AG09319 (cell line): ENCODE data around the gene UPF1.

Experiments used
- DNase-seq: peaks from one replicate; pipeline ENCODE4 v3.0.0-alpha.2; 2010; ENCODE audit warnings: low read depth; ENCODE audit errors: extremely low read depth
- TF ChIP-seq, protein P1 (sequence below): IDR thresholded peaks from 2 replicates; pipeline ENCODE4 v1.5.1; 2011; ENCODE audit warnings: low read depth, mild to moderate bottlenecking, inconsistent platforms, low read length, moderate library complexity

The UPF1 gene

DNA sequence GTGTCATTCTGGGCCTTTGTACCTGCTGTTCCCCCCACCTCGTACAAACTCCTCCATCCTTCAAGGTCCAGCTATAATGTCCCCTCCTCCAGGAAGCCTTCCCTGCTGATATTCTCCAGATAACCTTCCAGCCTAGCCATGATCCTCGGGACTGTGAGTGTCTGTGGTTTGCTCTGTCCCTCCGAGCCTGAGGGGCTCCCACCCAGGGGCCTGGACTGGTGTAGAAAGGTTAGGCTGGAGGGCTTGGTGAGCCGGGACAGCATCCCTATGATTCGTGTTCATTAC is 37.8 kb upstream of the UPF1 start:
- TF ChIP-seq, protein P1, sequence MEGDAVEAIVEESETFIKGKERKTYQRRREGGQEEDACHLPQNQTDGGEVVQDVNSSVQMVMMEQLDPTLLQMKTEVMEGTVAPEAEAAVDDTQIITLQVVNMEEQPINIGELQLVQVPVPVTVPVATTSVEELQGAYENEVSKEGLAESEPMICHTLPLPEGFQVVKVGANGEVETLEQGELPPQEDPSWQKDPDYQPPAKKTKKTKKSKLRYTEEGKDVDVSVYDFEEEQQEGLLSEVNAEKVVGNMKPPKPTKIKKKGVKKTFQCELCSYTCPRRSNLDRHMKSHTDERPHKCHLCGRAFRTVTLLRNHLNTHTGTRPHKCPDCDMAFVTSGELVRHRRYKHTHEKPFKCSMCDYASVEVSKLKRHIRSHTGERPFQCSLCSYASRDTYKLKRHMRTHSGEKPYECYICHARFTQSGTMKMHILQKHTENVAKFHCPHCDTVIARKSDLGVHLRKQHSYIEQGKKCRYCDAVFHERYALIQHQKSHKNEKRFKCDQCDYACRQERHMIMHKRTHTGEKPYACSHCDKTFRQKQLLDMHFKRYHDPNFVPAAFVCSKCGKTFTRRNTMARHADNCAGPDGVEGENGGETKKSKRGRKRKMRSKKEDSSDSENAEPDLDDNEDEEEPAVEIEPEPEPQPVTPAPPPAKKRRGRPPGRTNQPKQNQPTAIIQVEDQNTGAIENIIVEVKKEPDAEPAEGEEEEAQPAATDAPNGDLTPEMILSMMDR = no peak
- DNase-seq = no peak

GRCh38 chr19:18794692-18795091 is 37.1 kb upstream of the UPF1 start:
- no peak for DNase-seq
- TF ChIP-seq, protein P1 = no peak

GRCh38 chr19:18795540-18795939 is 36.2 kb upstream of the UPF1 start:
- TF ChIP-seq, protein P1 = no peak
- DNase-seq = no peak

GRCh38 chr19:18796239-18796638 is 35.5 kb upstream of the UPF1 start:
- DNase-seq = no peak
- TF ChIP-seq, protein P1 = no peak

DNA sequence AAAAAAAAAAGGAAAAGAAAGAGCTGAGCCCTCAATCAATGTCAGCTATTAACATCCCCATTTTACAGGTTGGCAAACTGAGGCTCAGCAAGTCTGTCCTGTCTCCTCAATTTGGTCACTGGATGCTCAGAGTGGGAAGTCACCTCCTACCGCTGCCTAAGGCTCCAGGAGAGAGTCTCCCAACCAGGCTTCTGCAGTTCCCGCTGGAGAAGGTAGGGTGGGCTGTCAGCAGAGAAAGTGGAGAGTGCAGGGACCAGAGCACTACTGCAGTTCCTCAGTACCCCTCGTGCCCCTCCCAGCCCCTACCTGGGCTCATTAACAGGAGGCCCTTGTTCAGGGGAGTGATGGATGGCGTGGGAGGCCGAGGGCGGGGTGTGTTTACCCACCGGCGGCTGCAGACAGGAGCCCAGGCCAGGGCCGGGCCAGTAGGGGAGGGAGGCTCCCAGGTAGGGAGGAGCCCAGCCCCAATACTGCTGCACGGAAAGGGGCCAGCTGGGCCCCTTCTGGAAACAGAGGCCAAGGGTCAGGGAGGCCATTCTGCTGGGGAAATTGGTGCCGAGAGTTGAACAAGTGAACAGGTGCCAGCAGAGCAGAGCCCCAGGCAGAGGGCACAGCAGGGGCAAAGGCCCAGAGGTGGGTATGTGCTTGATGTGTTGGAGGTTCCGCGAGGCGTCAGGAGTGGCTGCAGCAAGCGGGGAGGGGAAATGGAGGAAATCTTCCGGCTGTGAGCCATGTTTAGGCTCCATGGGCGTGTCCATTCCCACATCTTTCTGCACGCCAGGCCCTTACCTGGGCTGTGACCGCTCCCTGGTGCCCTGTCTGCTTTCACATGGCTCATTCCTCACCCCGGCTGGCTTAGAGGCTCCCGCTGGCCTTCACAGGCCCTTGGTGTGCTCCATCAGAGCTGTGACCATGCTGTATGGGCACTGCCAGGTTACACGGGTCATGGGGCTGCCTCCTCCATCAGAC is 33.1 kb upstream of the UPF1 start:
- TF ChIP-seq, protein P1 = no peak
- DNase-seq = no peak

DNA sequence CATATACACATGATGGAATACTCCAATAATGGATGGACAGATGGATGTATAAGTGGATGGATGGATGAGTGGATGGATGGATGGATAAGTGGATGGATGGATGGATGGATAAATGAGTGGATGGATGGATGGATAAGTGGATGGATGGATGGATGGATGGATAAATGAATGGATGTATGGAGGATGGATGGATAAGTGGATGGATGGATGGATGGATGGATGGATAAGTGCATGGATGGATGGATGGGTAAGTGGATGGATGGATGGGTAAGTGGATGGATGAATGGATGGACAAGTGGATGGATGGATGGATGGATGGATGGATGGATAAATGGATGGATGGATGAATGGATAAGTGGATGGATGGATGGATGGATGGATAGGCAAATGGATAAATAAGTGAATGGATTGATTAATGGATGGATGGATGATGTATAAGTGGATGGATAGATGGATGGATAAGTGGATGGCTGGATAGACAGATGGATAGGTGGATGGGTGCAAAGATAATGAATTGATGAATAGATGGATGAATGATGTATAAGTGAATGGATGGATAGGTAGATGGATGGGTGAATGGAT is 32.3 kb upstream of the UPF1 start:
- no peak for DNase-seq
- TF ChIP-seq, protein P1 = no peak

DNA sequence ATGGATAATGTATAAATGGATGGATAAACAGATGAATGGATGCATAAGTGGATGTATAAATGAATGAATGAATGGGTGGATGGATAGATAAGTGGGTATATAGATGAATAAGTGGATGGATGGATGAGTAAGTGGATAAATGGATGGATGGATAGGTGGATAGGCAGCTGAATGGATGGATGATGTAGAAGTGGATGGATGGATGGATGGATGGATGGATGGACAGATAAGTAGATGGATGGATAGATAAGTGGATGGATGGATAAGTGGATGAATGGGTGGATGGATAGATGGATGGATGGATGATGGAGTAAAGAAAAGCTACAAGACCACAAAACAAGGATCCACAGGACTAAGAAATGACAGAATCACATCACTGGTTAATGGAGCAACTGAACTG is 31.7 kb upstream of the UPF1 start:
- DNase-seq = no peak
- TF ChIP-seq, protein P1 = no peak
